Measurements from ENCODE around the gene CRIP3.

GRCh38 chr6:43261198-43261597 is 47.4 kb downstream of the CRIP3 start:
- TF ChIP-seq CTCF (IDR thresholded peaks at IDR 0.05; ENCODE audit: extremely low read depth in 1 of 2, insufficient read depth in 1 of 2, low read depth in 1 of 2, low read length in 2 of 2) (no peak), POLR2A (IDR thresholded peaks at IDR 0.05; ENCODE audit: low read depth, low read length) (no peak), MYC (IDR thresholded peaks at IDR 0.05; ENCODE audit: low read depth, low read length) (no peak), POLR2AphosphoS5 (IDR thresholded peaks at IDR 0.05; ENCODE audit: insufficient read depth, low read depth, low read length) (no peak)
